Measurements from ENCODE around the gene BBOX1. TPM values are rescaled to one million over a fixed set of nuclear protein-coding genes. Genes with fewer than 3 reads are reported as not detected.

The BBOX1 gene
- total RNA-seq, 1 experiment from 2014 or later = not detected

DNA sequence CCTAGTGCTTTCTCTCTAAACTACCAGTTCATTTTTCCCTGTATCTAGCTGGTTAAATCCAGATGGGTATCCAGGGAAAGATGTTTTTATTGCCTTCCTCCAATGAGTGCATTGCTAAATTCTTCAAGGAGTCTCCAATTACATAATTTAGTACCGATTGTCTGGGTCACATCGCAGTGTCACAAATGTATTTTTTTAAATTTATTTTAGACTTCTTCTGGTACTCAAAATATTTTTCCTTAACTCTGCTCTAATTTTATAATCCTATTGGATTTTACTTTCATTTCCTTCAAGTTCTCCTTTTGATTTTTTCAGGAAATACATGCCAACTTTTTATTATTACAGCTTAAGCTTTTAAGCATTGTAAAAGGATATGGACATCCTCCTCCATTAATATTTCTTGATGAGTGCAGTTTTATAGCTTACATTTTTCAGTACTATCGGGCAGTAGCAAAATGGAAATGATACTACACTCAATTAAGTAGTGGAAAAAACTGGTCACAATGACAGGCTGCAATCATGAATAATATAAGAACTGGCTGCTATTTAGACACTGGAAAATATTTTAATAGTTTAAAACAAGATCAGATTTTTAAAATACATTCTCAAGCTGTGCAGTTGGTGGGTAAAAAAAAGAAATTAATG lies 20.3 kb downstream of the BBOX1 start:
- H3K4me3 ChIP-seq (ENCODE audit: low read depth, low read length, poor library complexity, severe bottlenecking) = no peak overlapping the region
- POLR2A ChIA-PET (ENCODE audit: low non-redundant PET) = no interaction called here
- H3K4me1 ChIP-seq (ENCODE audit: insufficient read depth, low read length, poor library complexity, severe bottlenecking) = no peaks in the 10 kb centered on the region
- no peaks in the 10 kb centered on the region for H3K36me3 ChIP-seq (ENCODE audit: insufficient read depth, low read length, poor library complexity, severe bottlenecking)
- H3K27ac ChIP-seq (ENCODE audit: low read depth, low read length, poor library complexity, severe bottlenecking) = no peak overlapping the region
- H3K9me3 ChIP-seq (ENCODE audit: low read depth, low read length, poor library complexity, severe bottlenecking) = no peaks in the 10 kb centered on the region
- TF ChIP-seq EZH2 (IDR thresholded peaks at IDR 0.05; ENCODE audit: borderline replicate concordance, low read depth, low read length, poor library complexity, severe bottlenecking) = peak; percentile 10
- TF ChIP-seq, protein P1, sequence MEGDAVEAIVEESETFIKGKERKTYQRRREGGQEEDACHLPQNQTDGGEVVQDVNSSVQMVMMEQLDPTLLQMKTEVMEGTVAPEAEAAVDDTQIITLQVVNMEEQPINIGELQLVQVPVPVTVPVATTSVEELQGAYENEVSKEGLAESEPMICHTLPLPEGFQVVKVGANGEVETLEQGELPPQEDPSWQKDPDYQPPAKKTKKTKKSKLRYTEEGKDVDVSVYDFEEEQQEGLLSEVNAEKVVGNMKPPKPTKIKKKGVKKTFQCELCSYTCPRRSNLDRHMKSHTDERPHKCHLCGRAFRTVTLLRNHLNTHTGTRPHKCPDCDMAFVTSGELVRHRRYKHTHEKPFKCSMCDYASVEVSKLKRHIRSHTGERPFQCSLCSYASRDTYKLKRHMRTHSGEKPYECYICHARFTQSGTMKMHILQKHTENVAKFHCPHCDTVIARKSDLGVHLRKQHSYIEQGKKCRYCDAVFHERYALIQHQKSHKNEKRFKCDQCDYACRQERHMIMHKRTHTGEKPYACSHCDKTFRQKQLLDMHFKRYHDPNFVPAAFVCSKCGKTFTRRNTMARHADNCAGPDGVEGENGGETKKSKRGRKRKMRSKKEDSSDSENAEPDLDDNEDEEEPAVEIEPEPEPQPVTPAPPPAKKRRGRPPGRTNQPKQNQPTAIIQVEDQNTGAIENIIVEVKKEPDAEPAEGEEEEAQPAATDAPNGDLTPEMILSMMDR (conservative IDR thresholded peaks at IDR 0.05; ENCODE audit: low read depth, low read length) = no peak
- H3K27me3 ChIP-seq (replicated peaks; ENCODE audit: insufficient read depth, low read depth, low read length, poor library complexity) = peaks cover 93% of the 10 kb centered on the region
- CTCF ChIA-PET = no interaction called here
- intact Hi-C loops (cut with micrococcal nuclease; ENCODE audit: unreplicated experiment) = no loop called here
- BruUV-seq (replicated peaks) = no TSS peak
- no peak for DNase-seq (ENCODE audit: low spot score)

- ChIA-PET POLR2A (ENCODE audit: low non-redundant PET) (no interaction called here), CTCF (no interaction called here)
- no peaks in the 10 kb centered on the region for H3K36me3 ChIP-seq (ENCODE audit: insufficient read depth, low read length, poor library complexity, severe bottlenecking)
- DNase-seq (ENCODE audit: low spot score) = no peak
- no peak overlapping the region for H3K27ac ChIP-seq (ENCODE audit: low read depth, low read length, poor library complexity, severe bottlenecking)
- peak; percentile 39 for TF ChIP-seq EZH2 (IDR thresholded peaks at IDR 0.05; ENCODE audit: borderline replicate concordance, low read depth, low read length, poor library complexity, severe bottlenecking)
- TF ChIP-seq, protein P1 (conservative IDR thresholded peaks at IDR 0.05; ENCODE audit: low read depth, low read length) = no peak
- no peaks in the 10 kb centered on the region for H3K9me3 ChIP-seq (ENCODE audit: low read depth, low read length, poor library complexity, severe bottlenecking)
- intact Hi-C loops (cut with micrococcal nuclease; ENCODE audit: unreplicated experiment) = no loop called here
- no TSS peak for BruUV-seq (replicated peaks)
- H3K27me3 ChIP-seq (replicated peaks; ENCODE audit: insufficient read depth, low read depth, low read length, poor library complexity) = peaks cover 94% of the 10 kb centered on the region
- no peak overlapping the region for H3K4me3 ChIP-seq (ENCODE audit: low read depth, low read length, poor library complexity, severe bottlenecking)
- no peaks in the 10 kb centered on the region for H3K4me1 ChIP-seq (ENCODE audit: insufficient read depth, low read length, poor library complexity, severe bottlenecking)
Observed at GRCh38 chr11:27061461-27061821, 20.8 kb downstream of the BBOX1 start.

GRCh38 chr11:27064086-27064485 lies 23.5 kb downstream of the BBOX1 start:
- H3K4me1 ChIP-seq (ENCODE audit: insufficient read depth, low read length, poor library complexity, severe bottlenecking) = no peaks in the 10 kb centered on the region
- no peaks in the 10 kb centered on the region for H3K36me3 ChIP-seq (ENCODE audit: insufficient read depth, low read length, poor library complexity, severe bottlenecking)
- CTCF ChIA-PET = no interaction called here
- no peak for TF ChIP-seq EZH2 (IDR thresholded peaks at IDR 0.05; ENCODE audit: borderline replicate concordance, low read depth, low read length, poor library complexity, severe bottlenecking)
- TF ChIP-seq, protein P1 (conservative IDR thresholded peaks at IDR 0.05; ENCODE audit: low read depth, low read length) = no peak
- H3K27me3 ChIP-seq (replicated peaks; ENCODE audit: insufficient read depth, low read depth, low read length, poor library complexity) = peaks cover 85% of the 10 kb centered on the region
- intact Hi-C loops (cut with micrococcal nuclease; ENCODE audit: unreplicated experiment) = no loop called here
- H3K27ac ChIP-seq (ENCODE audit: low read depth, low read length, poor library complexity, severe bottlenecking) = no peak overlapping the region
- H3K9me3 ChIP-seq (ENCODE audit: low read depth, low read length, poor library complexity, severe bottlenecking) = no peaks in the 10 kb centered on the region
- H3K4me3 ChIP-seq (ENCODE audit: low read depth, low read length, poor library complexity, severe bottlenecking) = no peak overlapping the region
- no TSS peak for BruUV-seq (replicated peaks)
- no peak for DNase-seq (ENCODE audit: low spot score)
- POLR2A ChIA-PET (ENCODE audit: low non-redundant PET) = no interaction called here

All from A673 (cell line).